ENCODE data around the gene POLG.

DNA sequence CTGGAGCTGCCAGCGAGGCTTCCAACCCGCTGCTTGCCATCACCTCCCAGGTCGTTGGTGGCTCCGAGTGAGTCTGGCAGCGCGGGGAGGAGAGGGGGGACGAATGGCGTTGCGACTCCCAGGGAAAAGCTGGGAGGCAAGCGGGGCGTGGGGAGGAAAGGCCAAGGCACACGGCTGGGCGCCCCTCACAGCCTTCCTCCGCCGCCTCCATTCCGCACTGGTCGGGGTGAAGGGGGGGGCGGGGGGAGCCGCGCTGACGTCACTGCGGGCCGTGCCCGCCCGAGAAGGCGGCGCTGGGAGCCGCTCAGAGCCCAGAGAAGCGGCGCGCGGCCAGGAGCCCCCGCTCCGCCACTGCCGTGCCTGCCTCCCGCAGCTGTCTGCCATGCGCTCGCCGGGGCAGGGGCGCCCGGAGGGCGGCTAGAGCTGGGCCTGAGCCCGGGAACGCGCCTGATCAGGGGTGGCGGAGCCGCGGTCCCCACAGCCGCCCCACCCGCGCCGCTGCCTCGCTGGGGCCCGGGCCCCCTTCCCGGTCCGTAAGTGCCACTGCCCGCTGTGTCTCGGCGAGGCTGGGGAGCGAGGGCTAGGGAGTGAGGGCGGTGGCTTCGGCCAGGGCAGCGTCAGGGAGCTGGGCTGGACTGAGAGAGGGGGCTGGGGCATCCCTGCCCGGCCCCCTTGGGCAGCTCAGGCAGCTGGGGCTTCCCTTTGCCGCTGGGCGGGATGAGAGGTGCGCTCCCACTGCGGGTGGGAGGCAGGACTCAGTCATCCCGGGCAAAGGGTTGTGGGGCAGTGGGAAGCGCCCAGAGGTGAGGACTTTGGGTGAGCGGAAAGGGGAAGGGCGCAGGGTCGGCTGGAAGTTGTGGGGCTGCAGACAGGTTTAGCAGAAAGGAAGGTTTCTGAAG lies 27.8 kb upstream of the POLG start:
- TF ChIP-seq, protein P1, sequence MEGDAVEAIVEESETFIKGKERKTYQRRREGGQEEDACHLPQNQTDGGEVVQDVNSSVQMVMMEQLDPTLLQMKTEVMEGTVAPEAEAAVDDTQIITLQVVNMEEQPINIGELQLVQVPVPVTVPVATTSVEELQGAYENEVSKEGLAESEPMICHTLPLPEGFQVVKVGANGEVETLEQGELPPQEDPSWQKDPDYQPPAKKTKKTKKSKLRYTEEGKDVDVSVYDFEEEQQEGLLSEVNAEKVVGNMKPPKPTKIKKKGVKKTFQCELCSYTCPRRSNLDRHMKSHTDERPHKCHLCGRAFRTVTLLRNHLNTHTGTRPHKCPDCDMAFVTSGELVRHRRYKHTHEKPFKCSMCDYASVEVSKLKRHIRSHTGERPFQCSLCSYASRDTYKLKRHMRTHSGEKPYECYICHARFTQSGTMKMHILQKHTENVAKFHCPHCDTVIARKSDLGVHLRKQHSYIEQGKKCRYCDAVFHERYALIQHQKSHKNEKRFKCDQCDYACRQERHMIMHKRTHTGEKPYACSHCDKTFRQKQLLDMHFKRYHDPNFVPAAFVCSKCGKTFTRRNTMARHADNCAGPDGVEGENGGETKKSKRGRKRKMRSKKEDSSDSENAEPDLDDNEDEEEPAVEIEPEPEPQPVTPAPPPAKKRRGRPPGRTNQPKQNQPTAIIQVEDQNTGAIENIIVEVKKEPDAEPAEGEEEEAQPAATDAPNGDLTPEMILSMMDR (conservative IDR thresholded peaks at IDR 0.05), result no peak
- TF ChIP-seq ZFX (IDR thresholded peaks at IDR 0.05), result no peak

All from C4-2B (cell line).